ENCODE results near the gene COPS8. TPM values are rescaled to one million over a fixed set of nuclear protein-coding genes. Genes with fewer than 3 reads are reported as not detected.

Gene COPS8
- total and polyA plus RNA-seq, 7 donors: 24.7 to 95.6 (median 59.1) TPM

DNA sequence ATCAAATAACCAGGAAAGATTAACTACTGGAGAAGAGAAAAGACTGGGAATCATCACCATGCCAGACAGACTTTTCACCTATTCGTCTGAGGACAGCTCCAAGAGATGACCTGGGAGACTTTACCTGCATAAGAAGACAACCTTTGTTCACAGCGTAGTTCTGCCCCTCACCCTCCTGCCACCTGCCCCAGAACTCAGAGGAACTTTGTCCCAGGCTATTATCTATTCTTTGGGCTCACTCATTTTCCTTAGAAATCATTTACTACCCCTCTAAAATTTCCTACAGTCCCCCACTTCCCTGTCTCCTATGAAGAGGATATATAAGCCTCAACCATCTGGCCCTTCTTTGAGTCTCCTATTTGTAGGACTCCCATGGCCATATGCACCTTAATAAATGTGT is 19.3 kb upstream of the COPS8 start:
- TF ChIP-seq, protein P1, sequence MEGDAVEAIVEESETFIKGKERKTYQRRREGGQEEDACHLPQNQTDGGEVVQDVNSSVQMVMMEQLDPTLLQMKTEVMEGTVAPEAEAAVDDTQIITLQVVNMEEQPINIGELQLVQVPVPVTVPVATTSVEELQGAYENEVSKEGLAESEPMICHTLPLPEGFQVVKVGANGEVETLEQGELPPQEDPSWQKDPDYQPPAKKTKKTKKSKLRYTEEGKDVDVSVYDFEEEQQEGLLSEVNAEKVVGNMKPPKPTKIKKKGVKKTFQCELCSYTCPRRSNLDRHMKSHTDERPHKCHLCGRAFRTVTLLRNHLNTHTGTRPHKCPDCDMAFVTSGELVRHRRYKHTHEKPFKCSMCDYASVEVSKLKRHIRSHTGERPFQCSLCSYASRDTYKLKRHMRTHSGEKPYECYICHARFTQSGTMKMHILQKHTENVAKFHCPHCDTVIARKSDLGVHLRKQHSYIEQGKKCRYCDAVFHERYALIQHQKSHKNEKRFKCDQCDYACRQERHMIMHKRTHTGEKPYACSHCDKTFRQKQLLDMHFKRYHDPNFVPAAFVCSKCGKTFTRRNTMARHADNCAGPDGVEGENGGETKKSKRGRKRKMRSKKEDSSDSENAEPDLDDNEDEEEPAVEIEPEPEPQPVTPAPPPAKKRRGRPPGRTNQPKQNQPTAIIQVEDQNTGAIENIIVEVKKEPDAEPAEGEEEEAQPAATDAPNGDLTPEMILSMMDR (IDR thresholded peaks at IDR 0.05): no peak
- no peak overlapping the region for H3K4me3 ChIP-seq
- H3K27me3 ChIP-seq: no peaks in the 10 kb centered on the region
- H3K36me3 ChIP-seq: no peaks in the 10 kb centered on the region
- H3K9me3 ChIP-seq: no peaks in the 10 kb centered on the region
- WGBS, 2 donors: 71 to 83% methylated on average over 2 of the region's 2 CpGs
- no peak overlapping the region for H3K27ac ChIP-seq
- no peaks in the 10 kb centered on the region for H3K4me1 ChIP-seq
- DNase-seq: no peak
- intact Hi-C loops (cut with DNase I): no loop called here

DNA sequence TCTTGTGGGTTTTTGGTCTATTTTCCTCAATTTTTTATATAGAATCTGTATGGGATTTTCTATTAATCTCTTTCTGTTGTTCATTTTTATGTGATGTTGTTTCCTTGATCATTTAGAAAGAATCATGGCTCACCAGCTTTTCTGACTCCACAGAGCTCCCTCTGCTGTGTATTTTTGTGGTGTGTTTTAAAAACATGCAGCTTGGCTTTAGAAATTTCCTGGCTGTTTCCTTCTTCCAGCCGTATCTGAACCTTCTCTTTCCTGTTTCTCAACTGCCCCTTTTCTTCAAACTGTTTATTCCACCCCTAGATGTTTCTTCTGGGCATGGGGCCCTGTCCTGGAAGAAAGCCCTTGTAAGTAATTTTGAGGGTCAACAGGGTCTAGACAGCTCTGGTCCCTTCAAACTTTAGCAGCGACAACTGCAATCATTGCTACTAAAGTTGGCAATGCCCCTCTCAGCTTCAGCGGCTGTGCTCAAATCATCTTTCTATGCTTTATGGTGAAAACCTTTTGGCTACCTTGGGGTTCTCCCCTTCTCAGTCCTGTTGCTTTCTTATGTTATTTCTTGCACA is 17.6 kb upstream of the COPS8 start:
- Histone ChIP-seq H3K4me1 (no peaks in the 10 kb centered on the region), H3K36me3 (no peaks in the 10 kb centered on the region), H3K27me3 (no peaks in the 10 kb centered on the region), H3K27ac (no peak overlapping the region), H3K9me3 (no peaks in the 10 kb centered on the region), H3K4me3 (no peak overlapping the region)
- no peak for TF ChIP-seq POLR2A (IDR thresholded peaks at IDR 0.05)
- TF ChIP-seq EP300 (IDR thresholded peaks at IDR 0.05): no peak
- TF ChIP-seq, protein P1 (IDR thresholded peaks at IDR 0.05): no peak
- TF ChIP-seq POLR2AphosphoS5 (IDR thresholded peaks at IDR 0.05): no peak
- intact Hi-C loops (cut with DNase I): no loop called here
- 61 to 87% methylated on average over 3 of the region's 3 CpGs for WGBS, 2 donors
- DNase-seq: no peak

- H3K27ac ChIP-seq: no peak overlapping the region
- DNase-seq: peak; percentile 88
- intact Hi-C loops (cut with DNase I): no loop called here
- H3K4me1 ChIP-seq: no peaks in the 10 kb centered on the region
- no peak for TF ChIP-seq EP300 (IDR thresholded peaks at IDR 0.05)
- TF ChIP-seq, protein P1 (IDR thresholded peaks at IDR 0.05): peak; percentile 81 to 98 (median 92)
- H3K9me3 ChIP-seq: no peaks in the 10 kb centered on the region
- H3K27me3 ChIP-seq: no peaks in the 10 kb centered on the region
- 85% methylated on average over 24 of the region's 24 CpGs for WGBS, 2 donors
- no peak overlapping the region for H3K4me3 ChIP-seq
- no peaks in the 10 kb centered on the region for H3K36me3 ChIP-seq
Measured at GRCh38 chr2:237072067-237072931, 13.4 kb upstream of the COPS8 start.

GRCh38 chr2:237073552-237073951 is 12.1 kb upstream of the COPS8 start:
- Histone ChIP-seq H3K36me3 (no peaks in the 10 kb centered on the region), H3K4me3 (no peak overlapping the region), H3K4me1 (no peaks in the 10 kb centered on the region), H3K27me3 (no peaks in the 10 kb centered on the region), H3K9me3 (no peaks in the 10 kb centered on the region), H3K27ac (no peak overlapping the region)
- no peak for TF ChIP-seq POLR2AphosphoS5 (IDR thresholded peaks at IDR 0.05)
- TF ChIP-seq, protein P1 (IDR thresholded peaks at IDR 0.05): no peak
- no peak for DNase-seq
- intact Hi-C loops (cut with DNase I): no loop called here
- WGBS, 2 donors: 24 to 63% methylated on average over 4 of the region's 4 CpGs

Data from sigmoid colon (tissue), 7 donors.